BE2C (cell line): ENCODE measurements around the gene FBP1.
A peak's percentile ranks its signal among the peaks of the same experiment; 100 is the strongest.

Experiments used
- DNase-seq: peaks from one replicate; pipeline ENCODE4 v3.0.0-alpha.2; 2020
- H3K27me3 ChIP-seq: fragments of 250-450 bp; sonication (Bioruptor Pico); 2 replicates; pipeline ENCODE4 v1.5.1; 2020; ENCODE audit warnings: mild to moderate bottlenecking
- H3K36me3 ChIP-seq: fragments of 250-450 bp; sonication (Bioruptor Pico); 2 replicates; pipeline ENCODE4 v1.5.1; 2020; ENCODE audit warnings: mild to moderate bottlenecking
- H3K4me1 ChIP-seq: fragments of 250-450 bp; sonication (Bioruptor Pico); 2 replicates; pipeline ENCODE4 v1.5.1; 2020
- H3K4me3 ChIP-seq: 2 replicates; pipeline ENCODE4 v1.5.1; 2011; ENCODE audit warnings: low read depth, low read length
- H3K9me3 ChIP-seq: fragments of 250-450 bp; sonication (Bioruptor Pico); 2 replicates; pipeline ENCODE4 v1.5.1; 2020
- CTCF ChIP-seq: IDR thresholded peaks from 2 replicates; pipeline ENCODE4 v1.5.1; 2012; ENCODE audit warnings: mild to moderate bottlenecking, low read depth, low read length

FBP1 gene

GRCh38 chr9:94607423-94607691 lies 32.0 kb downstream of the FBP1 start:
- no peaks in the 10 kb centered on the region for H3K9me3 ChIP-seq
- no peak for DNase-seq

GRCh38 chr9:94606646-94607422 lies 32.5 kb downstream of the FBP1 start:
- no peak overlapping the region for H3K4me3 ChIP-seq
- TF ChIP-seq CTCF = no peak
- no peaks in the 10 kb centered on the region for H3K27me3 ChIP-seq
- no peaks in the 10 kb centered on the region for H3K36me3 ChIP-seq
- DNase-seq = no peak
- H3K9me3 ChIP-seq = no peaks in the 10 kb centered on the region
- peaks cover 14% of the 10 kb centered on the region for H3K4me1 ChIP-seq

More at GRCh38 chr9:94607423-94607691, 32.0 kb downstream of the FBP1 start:
- peaks cover 15% of the 10 kb centered on the region for H3K4me1 ChIP-seq
- no peak overlapping the region for H3K4me3 ChIP-seq
- no peaks in the 10 kb centered on the region for H3K27me3 ChIP-seq
- no peaks in the 10 kb centered on the region for H3K36me3 ChIP-seq
- TF ChIP-seq CTCF = no peak

GRCh38 chr9:94603259-94604160 lies 35.8 kb downstream of the FBP1 start:
- no peaks in the 10 kb centered on the region for H3K9me3 ChIP-seq
- H3K27me3 ChIP-seq = no peaks in the 10 kb centered on the region
- H3K4me1 ChIP-seq = no peaks in the 10 kb centered on the region
- peak; percentile 71 for DNase-seq
- no peaks in the 10 kb centered on the region for H3K36me3 ChIP-seq
- H3K4me3 ChIP-seq = no peak overlapping the region
- peak; percentile 77 for TF ChIP-seq CTCF

GRCh38 chr9:94602666-94603065 lies 36.7 kb downstream of the FBP1 start:
- TF ChIP-seq CTCF = no peak
- Histone ChIP-seq H3K27me3 (no peaks in the 10 kb centered on the region), H3K4me3 (no peak overlapping the region), H3K4me1 (no peaks in the 10 kb centered on the region), H3K36me3 (no peaks in the 10 kb centered on the region), H3K9me3 (no peaks in the 10 kb centered on the region)
- DNase-seq = no peak

- Histone ChIP-seq H3K9me3 (no peaks in the 10 kb centered on the region), H3K4me1 (no peaks in the 10 kb centered on the region)
Measured at GRCh38 chr9:94600715-94601114, 38.6 kb downstream of the FBP1 start.

More at GRCh38 chr9:94600715-94601114, 38.6 kb downstream of the FBP1 start:
- Histone ChIP-seq H3K4me3 (no peak overlapping the region), H3K27me3 (no peaks in the 10 kb centered on the region), H3K36me3 (no peaks in the 10 kb centered on the region)
- no peak for TF ChIP-seq CTCF
- no peak for DNase-seq
